Activated T-helper 1 cell treated with anti-CD3 and anti-CD28 coated beads, Interleukin-12 subunit alpha, Interleukin-12 subunit beta, Interleukin-2, Interleukin-4 antibody, amounts not matched to agents 30 ng/mL and 10 ng/mL and 1 ng/mL, durations not matched to agents 14 hours and 24 hours and 36 hours (primary cell): ENCODE data around the gene UBE2J2. TPM values are rescaled to one million over a fixed set of nuclear protein-coding genes. Genes with fewer than 3 reads are reported as not detected.

Source experiments
- DNase-seq: peaks from one replicate; pipeline ENCODE4 v3.0.0; 2021; ENCODE audit warnings: low spot score
- H3K27ac Mint-ChIP-seq: one replicate; pipeline ENCODE4 v1.8.0; 2021; ENCODE audit warnings: mild to moderate bottlenecking, mixed read lengths
- H3K27me3 Mint-ChIP-seq: one replicate; pipeline ENCODE4 v1.8.0; 2022; ENCODE audit warnings: mild to moderate bottlenecking, moderate library complexity, mixed read lengths; ENCODE audit not compliant: insufficient read depth
- H3K36me3 Mint-ChIP-seq: one replicate; pipeline ENCODE4 v1.8.0; 2021; ENCODE audit warnings: low read depth, mixed read lengths
- H3K4me1 Mint-ChIP-seq: one replicate; pipeline ENCODE4 v1.8.0; 2021; ENCODE audit warnings: low read depth, mixed read lengths
- H3K4me3 Mint-ChIP-seq: one replicate; pipeline ENCODE4 v1.8.0; 2021; ENCODE audit warnings: mild to moderate bottlenecking, moderate library complexity, mixed read lengths
- H3K9me3 Mint-ChIP-seq: one replicate; pipeline ENCODE4 v1.8.0; 2021; ENCODE audit warnings: mixed read lengths
- intact Hi-C: fragments of 100-400 bp; cut with micrococcal nuclease; formaldehyde crosslinking; loops from one replicate; pipeline ENCODE4 v1.15.1; 2024
- total RNA-seq: library from RNA; stranded (reverse); gene quantifications from 2 replicates; pipeline ENCODE4 v1.2.3, GENCODE V29; 2022

UBE2J2 gene
- total RNA-seq, 1 donor from 2014 or later = 99.5 TPM

GRCh38 chr1:1306661-1307260 lies 33.1 kb upstream of the UBE2J2 start:
- Mint-ChIP-seq H3K27me3 (no peaks in the 10 kb centered on the region), H3K9me3 (no peaks in the 10 kb centered on the region), H3K4me3 (peak overlapping the region; percentile 88), H3K4me1 (peaks cover 15% of the 10 kb centered on the region), H3K36me3 (no peaks in the 10 kb centered on the region), H3K27ac (peak overlapping the region; percentile 85)
- no peak for DNase-seq
- intact Hi-C loops = loop anchor here (5.0 kb wide), 6 partner anchors 34 to 349 kb away; partner anchors contain the start of genes ATAD3A, CCNL2, NOC2L and TNFRSF18

GRCh38 chr1:1306070-1306660 lies 32.5 kb upstream of the UBE2J2 start:
- H3K36me3 Mint-ChIP-seq = no peaks in the 10 kb centered on the region
- peaks cover 15% of the 10 kb centered on the region for H3K4me1 Mint-ChIP-seq
- intact Hi-C loops = loop anchor here (5.0 kb wide), 6 partner anchors 34 to 349 kb away; partner anchors contain the start of genes ATAD3A, CCNL2, NOC2L and TNFRSF18
- H3K27me3 Mint-ChIP-seq = no peaks in the 10 kb centered on the region
- H3K27ac Mint-ChIP-seq = peak overlapping the region; percentile 85
- no peak for DNase-seq
- H3K9me3 Mint-ChIP-seq = no peaks in the 10 kb centered on the region
- peak overlapping the region; percentile 88 for H3K4me3 Mint-ChIP-seq

- Mint-ChIP-seq H3K9me3 (no peaks in the 10 kb centered on the region), H3K4me1 (peaks cover 15% of the 10 kb centered on the region), H3K27ac (peak overlapping the region; percentile 85), H3K36me3 (no peaks in the 10 kb centered on the region), H3K27me3 (no peaks in the 10 kb centered on the region), H3K4me3 (peak overlapping the region; percentile 88)
- intact Hi-C loops = loop anchor here (5.0 kb wide), 6 partner anchors 33 to 348 kb away; partner anchors contain the start of genes ATAD3A, CCNL2, NOC2L and TNFRSF18
- DNase-seq = peak; percentile 60
Observed at GRCh38 chr1:1305300-1306069, 31.8 kb upstream of the UBE2J2 start.

GRCh38 chr1:1304331-1305299 lies 31.0 kb upstream of the UBE2J2 start:
- H3K9me3 Mint-ChIP-seq = no peaks in the 10 kb centered on the region

GRCh38 chr1:1303736-1304135 lies 30.1 kb upstream of the UBE2J2 start:
- DNase-seq = no peak
- H3K27me3 Mint-ChIP-seq = no peaks in the 10 kb centered on the region
- H3K36me3 Mint-ChIP-seq = no peaks in the 10 kb centered on the region
- no peak overlapping the region for H3K4me3 Mint-ChIP-seq
- no peak overlapping the region for H3K27ac Mint-ChIP-seq
- intact Hi-C loops = no loop called here
- peaks cover 15% of the 10 kb centered on the region for H3K4me1 Mint-ChIP-seq
- H3K9me3 Mint-ChIP-seq = no peaks in the 10 kb centered on the region

More at GRCh38 chr1:1304331-1305299, 31.0 kb upstream of the UBE2J2 start:
- peak overlapping the region; percentile 23 for H3K27ac Mint-ChIP-seq
- no peaks in the 10 kb centered on the region for H3K36me3 Mint-ChIP-seq
- no peaks in the 10 kb centered on the region for H3K27me3 Mint-ChIP-seq
- DNase-seq = no peak
- peaks cover 15% of the 10 kb centered on the region for H3K4me1 Mint-ChIP-seq
- peak overlapping the region; percentile 88 for H3K4me3 Mint-ChIP-seq
- intact Hi-C loops = loop anchor here (5.0 kb wide), 6 partner anchors 32 to 347 kb away; partner anchors contain the start of genes ATAD3A, CCNL2, NOC2L and TNFRSF18

- H3K9me3 Mint-ChIP-seq = no peaks in the 10 kb centered on the region
- no peaks in the 10 kb centered on the region for H3K27me3 Mint-ChIP-seq
- intact Hi-C loops = no loop called here
- H3K4me1 Mint-ChIP-seq = peaks cover 15% of the 10 kb centered on the region
- no peak overlapping the region for H3K4me3 Mint-ChIP-seq
- no peaks in the 10 kb centered on the region for H3K36me3 Mint-ChIP-seq
- no peak overlapping the region for H3K27ac Mint-ChIP-seq
- DNase-seq = no peak
Observed at GRCh38 chr1:1302951-1303509, 29.4 kb upstream of the UBE2J2 start.

- Mint-ChIP-seq H3K36me3 (no peaks in the 10 kb centered on the region), H3K27me3 (no peaks in the 10 kb centered on the region), H3K4me1 (peaks cover 13% of the 10 kb centered on the region), H3K9me3 (no peaks in the 10 kb centered on the region), H3K4me3 (no peak overlapping the region), H3K27ac (no peak overlapping the region)
- intact Hi-C loops = no loop called here
- DNase-seq = no peak
Observed at GRCh38 chr1:1302006-1302430, 28.4 kb upstream of the UBE2J2 start.

GRCh38 chr1:1300352-1300739 lies 26.7 kb upstream of the UBE2J2 start:
- no peak for DNase-seq
- intact Hi-C loops = no loop called here
- Mint-ChIP-seq H3K9me3 (no peaks in the 10 kb centered on the region), H3K27me3 (no peaks in the 10 kb centered on the region), H3K4me1 (no peaks in the 10 kb centered on the region), H3K4me3 (no peak overlapping the region), H3K27ac (no peak overlapping the region), H3K36me3 (no peaks in the 10 kb centered on the region)

- no peaks in the 10 kb centered on the region for H3K27me3 Mint-ChIP-seq
- H3K9me3 Mint-ChIP-seq = no peaks in the 10 kb centered on the region
- no peaks in the 10 kb centered on the region for H3K36me3 Mint-ChIP-seq
- intact Hi-C loops = no loop called here
- H3K4me1 Mint-ChIP-seq = no peaks in the 10 kb centered on the region
- DNase-seq = no peak
- H3K27ac Mint-ChIP-seq = no peak overlapping the region
- no peak overlapping the region for H3K4me3 Mint-ChIP-seq
Observed at GRCh38 chr1:1299686-1300351, 26.2 kb upstream of the UBE2J2 start.

- intact Hi-C loops = no loop called here
- Mint-ChIP-seq H3K9me3 (no peaks in the 10 kb centered on the region), H3K4me3 (no peak overlapping the region), H3K36me3 (no peaks in the 10 kb centered on the region), H3K27ac (no peak overlapping the region), H3K4me1 (no peaks in the 10 kb centered on the region), H3K27me3 (no peaks in the 10 kb centered on the region)
- no peak for DNase-seq
Observed at GRCh38 chr1:1298861-1299685, 25.4 kb upstream of the UBE2J2 start.

- no peak for DNase-seq
- Mint-ChIP-seq H3K4me1 (no peaks in the 10 kb centered on the region), H3K4me3 (no peak overlapping the region), H3K27ac (no peak overlapping the region), H3K36me3 (no peaks in the 10 kb centered on the region), H3K9me3 (no peaks in the 10 kb centered on the region), H3K27me3 (no peaks in the 10 kb centered on the region)
- intact Hi-C loops = no loop called here
Observed at GRCh38 chr1:1297802-1298424, 24.3 kb upstream of the UBE2J2 start.
